GM18858 (cell line): ENCODE data around the gene WRNIP1.

Experiments used
- ATAC-seq: cut with Tn5 transposase; IDR thresholded peaks from one replicate; pipeline ENCODE4 v1.9.1; 2021; ENCODE audit not compliant: unreplicated experiment

Gene WRNIP1

DNA sequence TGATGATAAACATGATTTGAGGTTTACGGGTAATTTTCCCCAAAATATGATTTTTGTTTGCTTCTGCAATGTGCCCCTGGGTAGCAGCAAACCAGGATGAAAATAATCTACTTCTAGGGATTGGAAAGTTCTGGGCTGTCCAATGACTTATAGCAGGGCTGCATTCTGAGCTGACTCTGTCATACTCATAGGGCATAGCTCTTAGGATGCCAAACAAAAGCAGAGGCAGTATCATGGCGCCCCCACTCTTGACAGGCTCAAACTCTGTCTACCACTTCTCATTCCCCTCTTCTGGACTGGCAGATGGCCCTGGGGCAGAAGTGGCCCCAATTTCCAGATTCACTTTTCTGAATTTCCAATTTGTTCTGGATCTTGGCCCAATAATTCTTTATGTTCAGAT is 66.2 kb downstream of the WRNIP1 start:
- no peak for ATAC-seq

DNA sequence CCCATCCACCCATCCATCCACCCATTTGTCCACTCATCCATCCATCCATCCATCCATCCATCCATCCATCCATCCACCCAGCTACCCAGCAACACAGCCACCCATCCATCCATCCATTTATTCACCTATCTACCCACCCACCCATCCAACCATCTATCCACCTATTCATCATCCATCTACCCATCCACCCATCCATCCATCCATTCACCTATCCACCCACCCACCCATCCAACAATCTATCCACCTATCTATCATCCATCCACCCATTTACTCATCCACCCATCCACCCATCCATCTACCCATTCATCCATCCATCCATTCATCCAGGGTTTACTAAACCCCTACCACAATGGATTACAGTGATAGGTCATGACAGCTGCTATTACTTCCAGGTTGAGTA is 69.1 kb downstream of the WRNIP1 start:
- ATAC-seq = no peak
